Measurements from ENCODE around the gene WDR20. TPM values are rescaled to one million over a fixed set of nuclear protein-coding genes. Genes with fewer than 3 reads are reported as not detected.

Gene WDR20
- total and polyA plus RNA-seq, 2 of the 8 experiments (the other 6 are each of a cell fraction or from before 2014, with no cell fraction given): 11.2 to 26.7 TPM

GRCh38 chr14:102212845-102213244 lies 73.1 kb downstream of the WDR20 start:
- no peak overlapping the region for H3K14ac ChIP-seq (ENCODE audit: insufficient read length)
- no peak overlapping the region for H2BK15ac ChIP-seq (ENCODE audit: low read length)
- WGBS, 2 experiments (ENCODE audit: extremely low coverage in 1 of 2, insufficient coverage in 1 of 2, insufficient read length in 1 of 2, insufficient replicate concordance in 2 of 2, low coverage in 1 of 2, low lambda C conversion rate in 2 of 2, missing lambda C conversion rate in 1 of 2): 91% methylated on average over 10 of the region's 10 CpGs; no CpG with 5 or more reads in 1 of the 2 experiments
- H2BK120ac ChIP-seq (replicated peaks; ENCODE audit: low read depth, low read length): no peak overlapping the region
- no peak overlapping the region for H3K4ac ChIP-seq (replicated peaks; ENCODE audit: insufficient read length, low read depth, low read length)
- peaks cover 8% of the 10 kb centered on the region for H3K79me1 ChIP-seq (ENCODE audit: low read depth, low read length)
- H2BK20ac ChIP-seq (ENCODE audit: low read length): no peak overlapping the region
- no peak overlapping the region for H3K9ac ChIP-seq (replicated peaks in 1 of 4; ENCODE audit: extremely low read depth in 1 of 4, low read depth in 3 of 4, low read length in 3 of 4)
- H3K4me3 ChIP-seq (ENCODE audit: extremely low read depth in 1 of 4, insufficient read depth in 2 of 4, low read depth in 3 of 4, low read length in 4 of 4): no peak overlapping the region
- H3K23me2 ChIP-seq (ENCODE audit: low read depth, low read length): no peaks in the 10 kb centered on the region
- H2BK5ac ChIP-seq (ENCODE audit: low read depth, low read length): no peak overlapping the region
- no peak for TF ChIP-seq EP300 (IDR thresholded peaks at IDR 0.05; ENCODE audit: borderline replicate concordance in 1 of 2, low read depth in 2 of 2, low read length in 2 of 2)
- no peak for TF ChIP-seq PHF8 (conservative IDR thresholded peaks at IDR 0.05; ENCODE audit: low read depth, low read length)
- no peak for TF ChIP-seq ATF2 (IDR thresholded peaks at IDR 0.05; ENCODE audit: low read length)
- TF ChIP-seq NRF1 (IDR thresholded peaks at IDR 0.05; ENCODE audit: low read depth, low read length): no peak
- TF ChIP-seq CHD2 (IDR thresholded peaks at IDR 0.05; ENCODE audit: low read length): no peak
- TF ChIP-seq E2F6 (IDR thresholded peaks at IDR 0.05): no peak
- no peak for TF ChIP-seq MAFK (IDR thresholded peaks at IDR 0.05; ENCODE audit: low read depth, low read length)
- H4K91ac ChIP-seq (replicated peaks; ENCODE audit: insufficient read length, low read length): no peak overlapping the region
- peaks cover 0 to 21% of the 10 kb centered on the region in 2 experiments; a peak in 2 of 4 replicates for H3K79me2 ChIP-seq (ENCODE audit: control insufficient read depth in 1 of 2, insufficient read depth in 2 of 2, low read length in 2 of 2)
- POLR2A ChIA-PET (ENCODE audit: partially characterized antibody): interaction anchor here (0.8 to 1.5 kb wide), 4 partner anchors 9 to 125 kb away, joined by 3 to 4 read pairs (median 3); no protein-coding TSS in a partner anchor
- H3K23ac ChIP-seq (ENCODE audit: insufficient read length): no peak overlapping the region
- H2AFZ ChIP-seq (ENCODE audit: low read length): no peak overlapping the region
- peak overlapping the region; percentile 28; the same call in 1 of the 2 replicates for H4K8ac ChIP-seq (ENCODE audit: extremely low read depth, insufficient read depth, low read length)
- CTCF ChIA-PET (ENCODE audit: partially characterized antibody): interaction anchor here (1.2 to 2.2 kb wide), 7 partner anchors 9 to 128 kb away, joined by 3 to 9 read pairs (median 4); no protein-coding TSS in a partner anchor
- no peaks in the 10 kb centered on the region for H3K9me3 ChIP-seq (ENCODE audit: insufficient read depth in 2 of 2, low read depth in 1 of 2, low read length in 1 of 2)
- H3K56ac ChIP-seq (replicated peaks; ENCODE audit: insufficient read length, low read depth, low read length): no peak overlapping the region
- FAIRE-seq (no peak), DNase-seq (ENCODE audit: low read depth in 1 of 2, low spot score in 2 of 2) (no peak)
- peaks cover 0 to 12% (median 0%) of the 10 kb centered on the region in 4 experiments; a peak in 2 of 7 replicates for H3K4me1 ChIP-seq (replicated peaks in 1 of 4; ENCODE audit: control insufficient read depth in 3 of 4, insufficient read depth in 4 of 4, low read length in 3 of 4)
- H3K27me3 ChIP-seq (replicated peaks in 1 of 4; ENCODE audit: control insufficient read depth in 3 of 4, extremely low read depth in 1 of 4, insufficient read depth in 3 of 4, low read length in 3 of 4): no peaks in the 10 kb centered on the region
- no peak overlapping the region for H4K5ac ChIP-seq (ENCODE audit: insufficient read length, low read depth, low read length)
- H3K27ac ChIP-seq (ENCODE audit: low read depth, low read length): no peak overlapping the region
- no peak overlapping the region for H2BK12ac ChIP-seq (ENCODE audit: low read depth, low read length)
- no peak overlapping the region for H3K18ac ChIP-seq (ENCODE audit: extremely low read depth, low read length)
- peaks cover 0 to 3% (median 0%) of the 10 kb centered on the region in 4 experiments; a peak in 2 of 8 replicates for H3K36me3 ChIP-seq (ENCODE audit: control insufficient read depth in 2 of 4, insufficient read depth in 4 of 4, low read length in 3 of 4)
- no peak overlapping the region for H3K4me2 ChIP-seq (ENCODE audit: insufficient read depth in 1 of 2, low read depth in 2 of 2, low read length in 2 of 2)
- no peak overlapping the region for H2AK5ac ChIP-seq (ENCODE audit: low read depth, low read length)
- H4K20me1 ChIP-seq (replicated peaks in 1 of 2; ENCODE audit: control insufficient read depth in 1 of 2, insufficient read depth in 2 of 2, low read length in 2 of 2): peaks cover 2 to 15% of the 10 kb centered on the region in 2 experiments
